Ovary (tissue), 9 donors: ENCODE results near the gene GPR27. TPM values are rescaled to one million over a fixed set of nuclear protein-coding genes. Genes with fewer than 3 reads are reported as not detected.
A peak's percentile ranks its signal among the peaks of the same experiment; 100 is the strongest.

Experiments
- DNase-seq, 5 donors: peaks; one replicate each; pipeline ENCODE4 v3.0.0-alpha.2; 2019 to 2020
- H3K27ac ChIP-seq, 2 donors: fragments of 200-600 bp; one replicate each; pipeline versions ENCODE4 v1.5.1 to v1.8.0; 2019 to 2022
- H3K27me3 ChIP-seq: fragments of 200-600 bp; one replicate; pipeline ENCODE4 v1.8.0; 2022
- H3K36me3 ChIP-seq: fragments of 200-600 bp; sonication (generic); one replicate; pipeline ENCODE4 v1.5.1; 2019
- H3K4me1 ChIP-seq: one replicate; pipeline ENCODE4 v1.8.1; 2013; ENCODE audit warnings: mild to moderate bottlenecking, moderate library complexity; ENCODE audit not compliant: insufficient read depth
- H3K4me3 ChIP-seq: fragments of 200-600 bp; sonication (generic); one replicate; pipeline ENCODE4 v1.5.1; 2017
- H3K9me3 ChIP-seq, 2 donors: fragments of 200-600 bp in 1 of 2; sonication (generic) in 1 of 2; one replicate each; pipeline versions ENCODE4 v1.5.1 to v1.8.1; 2013 to 2019; ENCODE audit warnings: mild to moderate bottlenecking in 1 of 2, moderate library complexity in 1 of 2
- EP300 ChIP-seq: sonication (generic); formaldehyde crosslinking; IDR thresholded peaks from one replicate; pipeline ENCODE4 v1.6.1; 2017; ENCODE audit warnings: antibody characterized with exemption
- POLR2A ChIP-seq: fragments of 450-650 bp; IDR thresholded peaks from one replicate; pipeline ENCODE4 v1.6.1; 2017; ENCODE audit warnings: antibody characterized with exemption, mild to moderate bottlenecking, moderate library complexity
- WGBS, 3 donors: extraction: QIAGEN DNeasy Blood & Tissue Kit in 1 of 3; methylation state at CpG; one replicate each; pipeline versions ENCODE4 v1.1.5 to v1.1.7; 2013 to 2017; 5-methylcytosine and 5-hydroxymethylcytosine counted together
- intact Hi-C, 4 donors: fragments of 100-400 bp; cut with DNase I; formaldehyde crosslinking; loops; one replicate each; pipeline versions ENCODE4 v1.11.0 to v1.15.1; 2022 to 2023
- polyA plus RNA-seq, 2 donors: library from polyadenylated mRNA; stranded (reverse); fragments of 200-250 nt in 1 of 2; fragments of 350-450 nt in 1 of 2; fragmentation: Illumina TruSeq in 1 of 2; extraction: RNeasy Lipid Tissue Mini Kit (QIAGEN cat#74804) in 1 of 2; gene quantifications; one replicate each; pipeline ENCODE4 v1.2.3, GENCODE V29; 2013 to 2014
- total RNA-seq, 7 donors: library from RNA; depleted of rRNA in 2 of 7; stranded (reverse); fragments of >200 nt in 2 of 7; fragmentation: NEBNext Ultra II Directional in 3 of 7; extraction: Animal tissue kit (Norgen Biotek cat#: 25700) in 3 of 7; gene quantifications; one replicate each; pipeline versions ENCODE4 v1.1.0 to v1.2.4, GENCODE V29; 2016 to 2023
- TF ChIP-seq, protein P1 (sequence below), 3 donors: fragments of 450-650 bp in 2 of 3; fragments of 200-600 bp in 1 of 3; IDR thresholded peaks; one replicate each; pipeline versions ENCODE4 v1.5.1 to v1.8.0; 2016 to 2022; ENCODE audit warnings: antibody characterized with exemption in 3 of 3, mild to moderate bottlenecking in 1 of 3
- donor health status: DM: no; HTN: no; CAD: no; lungs with moderate emphysema.
- donor health status: DM: no; HTN: no; CAD: no.
- donor health status: Bipolar disorder and iron deficiency.
- donor health status: DM: yes; HTN: yes; CAD: no.
- donor health status: DM: no; HTN: no; CAD: no.
- donor health status: DM: yes; HTN: yes; CAD: no.

Gene GPR27
- total and polyA plus RNA-seq, 9 donors: 2.1 to 12.7 (median 6.1) TPM

DNA sequence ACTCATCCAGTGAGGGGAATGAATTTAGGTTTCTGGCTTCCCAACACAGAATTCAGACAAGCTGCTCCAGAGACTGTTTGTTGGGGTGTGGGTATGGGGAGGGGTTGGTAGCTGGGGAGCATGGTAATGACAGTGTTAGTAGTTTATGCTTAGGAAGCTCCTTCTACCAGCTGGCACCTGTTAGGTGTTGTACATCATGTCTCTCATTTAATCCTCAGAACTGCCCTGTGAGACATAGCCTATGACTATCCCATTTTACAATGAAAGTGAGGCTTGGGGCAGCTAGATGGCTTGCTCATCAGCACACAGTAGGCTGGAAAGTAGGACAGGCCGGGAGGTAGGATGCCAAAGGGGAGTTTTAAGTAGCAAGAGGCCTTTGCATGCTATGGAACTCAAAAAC lies 31.0 kb upstream of the GPR27 start:
- TF ChIP-seq, protein P1, sequence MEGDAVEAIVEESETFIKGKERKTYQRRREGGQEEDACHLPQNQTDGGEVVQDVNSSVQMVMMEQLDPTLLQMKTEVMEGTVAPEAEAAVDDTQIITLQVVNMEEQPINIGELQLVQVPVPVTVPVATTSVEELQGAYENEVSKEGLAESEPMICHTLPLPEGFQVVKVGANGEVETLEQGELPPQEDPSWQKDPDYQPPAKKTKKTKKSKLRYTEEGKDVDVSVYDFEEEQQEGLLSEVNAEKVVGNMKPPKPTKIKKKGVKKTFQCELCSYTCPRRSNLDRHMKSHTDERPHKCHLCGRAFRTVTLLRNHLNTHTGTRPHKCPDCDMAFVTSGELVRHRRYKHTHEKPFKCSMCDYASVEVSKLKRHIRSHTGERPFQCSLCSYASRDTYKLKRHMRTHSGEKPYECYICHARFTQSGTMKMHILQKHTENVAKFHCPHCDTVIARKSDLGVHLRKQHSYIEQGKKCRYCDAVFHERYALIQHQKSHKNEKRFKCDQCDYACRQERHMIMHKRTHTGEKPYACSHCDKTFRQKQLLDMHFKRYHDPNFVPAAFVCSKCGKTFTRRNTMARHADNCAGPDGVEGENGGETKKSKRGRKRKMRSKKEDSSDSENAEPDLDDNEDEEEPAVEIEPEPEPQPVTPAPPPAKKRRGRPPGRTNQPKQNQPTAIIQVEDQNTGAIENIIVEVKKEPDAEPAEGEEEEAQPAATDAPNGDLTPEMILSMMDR (IDR thresholded peaks at IDR 0.05): no peak
- no peak for TF ChIP-seq EP300
- no peak for TF ChIP-seq POLR2A
- intact Hi-C loops: loop anchor here in 3 of 4 donors (5.0 to 10.0 kb wide), 3 partner anchors 1092 to 1102 kb away; no protein-coding TSS in a partner anchor
- Histone ChIP-seq H3K36me3 (no peaks in the 10 kb centered on the region), H3K4me3 (no peak overlapping the region), H3K27me3 (no peaks in the 10 kb centered on the region), H3K9me3 (no peaks in the 10 kb centered on the region), H3K4me1 (peaks cover 6% of the 10 kb centered on the region), H3K27ac (no peak overlapping the region)
- WGBS, 3 donors: 87 to 95% (median 94%) methylated on average over 1 of the region's 1 CpG
- no peak for DNase-seq

DNA sequence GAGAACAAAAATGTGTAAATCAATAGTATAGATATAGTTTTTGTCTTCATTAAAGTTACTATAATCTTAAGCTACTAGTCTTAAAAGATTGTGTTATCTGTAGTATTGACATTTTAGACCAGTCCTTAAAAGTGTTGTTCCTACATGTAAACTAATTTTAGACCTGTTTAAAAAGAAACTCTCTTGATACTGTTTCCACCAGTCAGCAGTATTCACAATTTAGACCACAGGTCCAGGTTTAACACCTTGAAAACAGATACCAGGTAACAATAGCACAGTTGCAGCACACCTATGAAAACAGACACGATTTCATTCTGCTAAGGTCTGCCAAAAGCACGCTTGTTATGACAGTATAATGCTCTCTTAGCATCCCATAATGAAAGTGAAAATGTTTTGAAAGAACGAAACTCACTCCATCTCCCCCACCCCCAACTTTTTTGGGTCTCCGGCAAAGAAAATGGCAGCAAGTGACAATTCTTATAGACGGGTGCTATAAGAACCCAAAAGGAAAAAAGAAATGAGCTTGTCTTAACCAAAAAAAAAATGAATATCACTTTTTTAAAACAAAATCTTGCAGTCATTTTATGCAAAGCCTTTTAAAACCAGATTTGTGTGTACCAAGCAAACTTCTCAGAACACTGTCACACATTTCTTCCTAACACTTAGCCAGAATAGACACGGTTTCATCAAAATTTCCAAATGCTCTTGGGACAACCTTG lies 30.0 kb upstream of the GPR27 start:
- no peaks in the 10 kb centered on the region for H3K9me3 ChIP-seq
- no peak for DNase-seq
- 42 to 55% (median 45%) methylated on average over 6 of the region's 6 CpGs for WGBS, 3 donors
- H3K4me3 ChIP-seq: peak overlapping the region; percentile 90
- no peaks in the 10 kb centered on the region for H3K36me3 ChIP-seq
- no peaks in the 10 kb centered on the region for H3K27me3 ChIP-seq
- peaks cover 6% of the 10 kb centered on the region for H3K4me1 ChIP-seq
- H3K27ac ChIP-seq: no peak overlapping the region
- intact Hi-C loops: loop anchor here in 3 of 4 donors (5.0 to 10.0 kb wide), 3 partner anchors 1091 to 1101 kb away; no protein-coding TSS in a partner anchor
- TF ChIP-seq, protein P1 (IDR thresholded peaks at IDR 0.05): no peak
- TF ChIP-seq EP300 (no peak), POLR2A (no peak)

DNA sequence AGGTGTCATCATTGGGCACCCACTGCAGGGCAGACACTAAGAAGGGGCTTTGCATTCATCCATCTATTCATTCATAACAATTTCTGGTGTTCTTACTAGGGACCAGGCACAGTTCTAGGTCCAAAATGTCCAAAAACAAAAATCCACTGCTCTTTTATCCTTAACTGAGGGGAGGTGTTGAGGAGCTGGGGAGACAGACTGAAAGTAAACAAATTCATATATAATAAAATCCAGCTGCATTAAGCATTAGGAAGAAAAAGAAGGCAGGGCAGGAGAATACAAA lies 29.5 kb upstream of the GPR27 start:
- Histone ChIP-seq H3K27ac (peak overlapping the region; percentile 76 to 80), H3K36me3 (no peaks in the 10 kb centered on the region), H3K4me1 (peaks cover 6% of the 10 kb centered on the region), H3K27me3 (no peaks in the 10 kb centered on the region), H3K4me3 (peak overlapping the region; percentile 90), H3K9me3 (no peaks in the 10 kb centered on the region)
- no peak for DNase-seq
- TF ChIP-seq POLR2A (no peak), EP300 (no peak)
- TF ChIP-seq, protein P1 (IDR thresholded peaks at IDR 0.05): no peak
- intact Hi-C loops: loop anchor here in 3 of 4 donors (5.0 to 10.0 kb wide), 3 partner anchors 1091 to 1101 kb away; no protein-coding TSS in a partner anchor

DNA sequence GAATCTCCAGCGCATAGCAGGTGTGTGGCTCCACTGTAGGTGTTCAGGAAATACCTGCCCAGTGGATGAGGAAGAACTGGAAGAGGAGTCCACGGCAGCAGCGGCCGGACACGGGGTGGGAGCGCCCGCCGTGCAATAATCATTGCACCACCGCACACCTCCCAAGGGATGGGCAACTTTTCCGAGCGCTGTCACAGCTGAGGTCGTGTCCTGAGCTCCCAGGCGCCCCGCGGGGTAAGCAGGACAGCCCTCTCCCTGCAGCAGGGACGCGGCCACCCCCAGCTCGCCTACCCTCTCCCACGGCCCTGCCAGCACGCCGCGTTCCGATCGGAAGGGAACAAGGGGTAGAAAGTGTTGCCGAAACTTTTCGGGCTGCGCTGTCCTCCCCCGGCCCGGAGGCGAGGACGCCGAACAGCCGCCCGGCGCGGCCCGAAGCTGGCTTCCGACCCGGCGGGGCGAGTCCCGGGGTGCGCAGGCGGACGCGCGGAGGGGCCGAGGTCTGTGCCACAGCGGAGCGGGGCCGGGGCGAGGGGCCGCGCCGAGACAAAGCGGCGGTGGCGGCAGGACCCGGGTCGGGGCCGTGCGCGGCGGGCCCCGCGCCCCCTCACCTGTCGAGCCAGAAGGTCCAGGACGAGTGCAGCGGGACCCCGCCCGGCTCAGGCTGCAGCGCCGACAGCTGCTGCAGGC lies 28.9 kb upstream of the GPR27 start:
- intact Hi-C loops: loop anchor here in 3 of 4 donors (5.0 to 10.0 kb wide), 3 partner anchors 1090 to 1100 kb away; no protein-coding TSS in a partner anchor
- TF ChIP-seq EP300 (no peak), POLR2A (no peak)
- TF ChIP-seq, protein P1 (IDR thresholded peaks at IDR 0.05): no peak
- peaks cover 6% of the 10 kb centered on the region for H3K4me1 ChIP-seq
- peak overlapping the region; percentile 90 for H3K4me3 ChIP-seq
- WGBS, 3 donors: 0 to 1% (median 0%) methylated on average over 58 to 73 of the region's 73 CpGs
- peak; percentile 34 to 69 (median 58) for DNase-seq
- no peaks in the 10 kb centered on the region for H3K36me3 ChIP-seq
- H3K27me3 ChIP-seq: no peaks in the 10 kb centered on the region
- H3K27ac ChIP-seq: peak overlapping the region; percentile 76 to 80
- H3K9me3 ChIP-seq: no peaks in the 10 kb centered on the region
